Stimulated activated CD4-positive, alpha-beta T cell treated with anti-CD3 and anti-CD28 coated beads, Interleukin-12 subunit alpha, Interleukin-12 subunit beta, amount 100 ng/mL, for 48 hours (primary cell): Measurements from ENCODE around the gene PRKCH.

ENCODE experiments used
- DNase-seq, 3 donors: peaks; one replicate each; pipeline ENCODE4 v3.0.0-alpha.2; 2020; ENCODE audit warnings: low read depth in 2 of 3, low spot score in 1 of 3

PRKCH gene

DNA sequence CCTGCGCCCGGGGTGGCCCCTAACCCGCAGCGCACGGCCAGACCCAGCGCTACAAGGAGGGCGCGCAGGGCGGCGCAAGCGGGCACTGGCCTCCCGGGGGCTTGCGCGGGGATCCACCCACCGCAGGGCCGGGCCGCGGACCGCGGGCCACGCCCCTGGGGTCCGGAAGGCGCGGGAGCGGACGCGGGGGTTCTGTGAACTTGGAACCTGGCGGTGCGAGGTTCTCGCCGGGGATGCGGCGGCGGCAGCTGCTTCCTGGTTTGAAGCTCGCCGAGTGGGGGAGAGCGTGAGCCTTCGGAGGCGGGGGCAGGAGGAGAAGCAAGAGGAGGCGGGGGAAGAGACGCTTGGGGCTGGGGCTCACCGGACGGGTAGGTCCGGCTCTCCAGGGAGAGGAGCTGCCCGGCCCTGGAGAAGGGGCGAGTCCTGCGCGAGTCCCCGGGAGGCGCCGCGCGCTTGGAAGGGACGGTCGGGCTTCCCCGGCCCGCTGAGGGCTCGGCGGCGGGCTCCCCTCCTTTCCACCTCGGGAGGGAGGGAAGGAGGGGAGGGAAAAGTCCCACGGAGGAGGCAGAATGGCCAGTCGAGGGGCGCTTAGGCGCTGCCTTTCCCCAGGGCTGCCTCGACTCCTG, at the start of gene PRKCH:
PRKCH (plus strand) TSS at position 195 of the 626 bp plus-strand sequence. CDS start 523 bp downstream, outside the sequence.
- DNase-seq, result peak in 2 of 3 donors; percentile 62 to 76

DNA sequence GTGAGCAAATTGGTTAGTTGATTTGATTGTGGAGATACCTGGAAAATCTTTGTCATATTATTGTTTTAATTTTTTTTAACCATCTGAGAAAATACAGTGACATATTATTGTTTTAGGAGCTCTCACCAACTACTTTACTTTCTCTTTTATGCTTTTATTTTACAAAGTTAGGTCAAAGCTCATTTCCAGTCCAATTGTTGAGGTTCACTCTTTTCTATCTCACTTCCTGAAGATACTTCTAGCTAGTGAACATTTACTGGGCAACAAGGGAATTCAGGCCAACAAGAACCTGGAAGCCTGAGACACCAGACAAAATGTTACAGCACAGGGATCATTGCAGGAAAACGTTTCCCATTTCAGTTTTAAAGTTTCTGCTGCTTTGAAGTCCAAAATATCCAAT, 44.1 kb upstream of the PRKCH start:
- no peak for DNase-seq

DNA sequence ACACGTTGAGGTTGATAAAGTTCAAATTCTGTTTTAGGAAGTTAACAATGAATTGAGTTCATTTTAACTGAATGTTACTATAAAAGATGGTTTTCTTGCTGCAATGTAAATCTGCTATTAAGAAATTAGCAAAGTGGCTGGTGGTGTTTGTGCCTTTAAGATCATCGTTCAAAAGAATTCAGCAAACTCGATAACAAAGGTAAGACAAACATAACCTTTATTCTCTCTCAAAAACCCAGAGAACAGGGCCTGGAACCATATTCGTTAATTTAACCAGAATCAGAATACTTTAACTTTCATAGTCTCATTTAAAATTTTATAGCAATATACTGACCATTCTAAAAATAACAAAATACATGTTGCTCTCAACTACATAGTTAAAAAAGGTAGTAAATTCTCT, 43.6 kb upstream of the PRKCH start:
- DNase-seq, result no peak

DNA sequence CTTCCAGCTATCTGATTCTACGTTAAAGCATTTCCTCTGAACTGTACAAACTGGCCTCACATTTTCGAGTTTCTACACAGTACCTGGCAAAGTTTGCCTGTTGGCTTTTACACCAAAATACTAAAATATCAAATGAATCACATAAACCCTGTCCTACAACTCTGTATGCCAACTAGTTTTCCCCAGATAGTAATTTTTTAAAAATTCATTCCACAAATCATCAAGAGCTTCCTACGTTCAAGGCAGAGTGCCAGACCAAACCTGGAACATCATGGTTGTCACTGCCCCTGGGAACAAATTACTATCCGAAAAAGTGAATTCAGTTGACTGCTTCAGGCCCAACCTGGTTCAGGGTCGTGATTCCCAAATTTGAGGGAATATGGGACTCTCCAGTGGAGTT, 42.3 kb upstream of the PRKCH start:
- no peak for DNase-seq

DNA sequence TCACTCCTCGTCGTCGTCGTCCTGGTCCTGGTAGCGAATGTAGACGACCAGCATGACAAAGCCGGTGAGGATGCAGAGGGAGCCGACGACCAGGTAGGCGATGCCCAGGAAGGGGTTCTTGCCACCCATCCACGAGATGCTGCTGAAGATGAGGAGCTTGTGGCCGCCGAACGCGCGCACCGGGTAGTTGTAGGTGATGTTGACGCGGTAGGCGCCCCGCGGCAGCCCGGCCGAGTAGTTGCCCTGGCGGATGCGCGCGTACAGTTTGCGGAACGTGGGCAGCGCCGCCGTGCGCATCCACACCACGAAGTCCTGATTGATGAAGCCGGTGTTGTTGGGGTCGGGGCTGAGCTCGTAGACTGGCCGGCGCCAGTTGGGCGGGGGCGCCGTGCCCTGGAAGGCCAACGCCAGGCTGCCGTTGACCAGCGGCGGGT, 41.3 kb upstream of the PRKCH start:
- peak in 2 of 3 donors; percentile 25 to 26 for DNase-seq

DNA sequence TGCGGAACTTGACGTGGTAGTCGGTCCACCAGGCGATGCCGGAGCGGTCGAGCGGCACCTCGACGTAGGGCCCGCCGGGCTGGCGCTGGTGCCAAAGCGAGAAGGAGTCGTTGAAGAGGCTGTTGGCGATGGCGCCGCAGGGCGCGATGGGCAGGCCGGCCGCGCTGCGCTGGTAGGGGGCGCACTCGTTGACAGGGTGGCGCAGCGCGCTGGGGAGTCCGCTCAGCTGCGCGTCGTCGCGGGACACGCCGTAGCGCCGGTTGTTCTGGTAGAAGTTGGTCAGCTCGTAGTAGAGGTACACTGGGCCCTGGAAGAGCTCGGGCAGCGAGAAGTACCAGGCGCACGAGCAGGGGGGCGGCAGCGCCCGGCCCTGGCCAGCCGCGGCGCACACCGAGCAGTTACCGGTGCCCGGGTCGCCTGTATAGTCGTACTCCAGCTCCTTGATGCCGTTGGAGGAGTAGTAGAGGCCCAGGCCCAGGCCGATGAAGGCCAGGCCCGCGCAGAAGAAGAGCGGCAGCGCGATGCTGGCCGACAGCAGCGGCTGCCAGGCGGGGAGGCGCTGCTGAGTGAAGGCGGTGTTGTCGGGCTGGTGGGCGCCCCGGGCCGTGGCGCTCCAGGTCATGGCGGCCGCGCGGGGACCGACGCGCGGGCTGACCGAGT, 40.7 kb upstream of the PRKCH start:
- peak; percentile 54 to 75 (median 63) for DNase-seq

DNA sequence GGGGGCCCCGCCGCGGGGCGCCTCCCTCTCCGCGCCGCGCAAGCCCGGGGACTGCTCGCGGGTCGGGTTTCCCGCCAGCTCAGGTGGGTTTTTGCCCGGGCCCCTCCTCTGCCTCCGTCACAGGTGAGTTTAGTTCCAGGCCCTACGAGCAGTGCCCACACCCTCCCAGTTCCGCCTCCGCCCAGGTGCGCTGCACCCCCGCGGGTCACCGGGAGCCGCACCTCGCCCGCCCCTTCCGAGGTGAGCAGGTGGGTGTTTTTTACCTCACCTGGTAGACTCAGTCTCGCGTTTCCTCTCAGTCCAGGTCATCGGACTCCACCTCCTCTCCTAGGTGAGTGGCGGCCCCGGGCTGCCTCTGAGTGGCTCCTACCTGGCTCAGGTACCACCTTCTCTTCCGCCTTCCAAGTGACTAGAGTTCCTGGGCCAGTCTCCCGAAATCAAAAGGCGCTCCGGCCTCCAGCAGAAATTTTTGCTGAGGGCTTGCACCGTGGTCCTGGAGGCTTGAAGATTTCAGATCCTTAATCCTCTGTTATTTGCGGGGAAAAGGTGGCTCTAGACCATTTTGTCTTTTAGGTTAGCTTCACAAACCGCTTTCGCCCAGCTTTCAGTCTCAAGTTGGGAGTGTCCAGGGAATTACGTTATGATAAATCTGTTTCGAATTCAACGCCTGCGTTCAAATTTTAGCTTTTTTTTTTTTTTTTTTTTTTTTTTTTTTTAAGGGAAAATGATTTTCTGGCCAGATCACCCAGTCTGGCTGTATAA, 40.0 kb upstream of the PRKCH start, which contains the start of gene TMEM30B:
TMEM30B (minus strand) TSS at position 153 of the 762 bp plus-strand sequence. CDS start 191 bp downstream, outside the sequence.
- DNase-seq, result no peak

DNA sequence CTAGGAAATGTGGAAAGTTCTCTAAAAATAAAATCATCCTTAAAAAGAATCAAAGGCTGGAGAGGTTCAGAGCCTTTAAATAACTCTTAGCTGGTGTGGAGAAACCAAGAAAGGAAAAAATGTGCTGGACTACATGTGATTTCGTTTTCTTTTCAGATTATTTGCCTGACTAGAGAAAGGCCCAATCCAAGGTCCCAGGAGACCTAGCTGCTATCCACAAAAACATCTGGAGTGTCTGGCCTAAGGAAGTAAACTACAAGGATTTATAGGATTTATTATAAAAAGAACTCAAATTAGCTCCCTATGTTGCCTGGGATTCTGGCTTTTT, 39.5 kb upstream of the PRKCH start:
- DNase-seq, result no peak

DNA sequence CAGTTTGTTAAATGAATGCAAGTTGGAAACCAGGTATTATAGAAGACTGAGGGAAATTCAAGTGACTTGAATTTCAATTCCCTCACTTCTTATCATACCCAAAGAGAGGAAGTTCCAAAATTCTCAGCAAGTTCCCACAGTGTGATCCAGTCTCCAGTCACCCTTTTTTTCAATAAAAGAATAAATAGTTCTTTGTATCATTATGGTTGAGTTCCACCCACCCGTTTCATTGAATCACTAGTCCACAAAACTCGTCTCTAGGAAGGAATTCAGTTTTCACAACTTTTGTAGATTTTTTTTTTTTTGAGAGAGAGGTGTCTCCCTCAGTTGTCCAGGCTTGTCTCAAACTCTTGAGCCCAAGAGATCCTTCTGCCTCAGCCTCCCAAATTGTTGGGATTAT, 38.6 kb upstream of the PRKCH start:
- DNase-seq, result no peak

DNA sequence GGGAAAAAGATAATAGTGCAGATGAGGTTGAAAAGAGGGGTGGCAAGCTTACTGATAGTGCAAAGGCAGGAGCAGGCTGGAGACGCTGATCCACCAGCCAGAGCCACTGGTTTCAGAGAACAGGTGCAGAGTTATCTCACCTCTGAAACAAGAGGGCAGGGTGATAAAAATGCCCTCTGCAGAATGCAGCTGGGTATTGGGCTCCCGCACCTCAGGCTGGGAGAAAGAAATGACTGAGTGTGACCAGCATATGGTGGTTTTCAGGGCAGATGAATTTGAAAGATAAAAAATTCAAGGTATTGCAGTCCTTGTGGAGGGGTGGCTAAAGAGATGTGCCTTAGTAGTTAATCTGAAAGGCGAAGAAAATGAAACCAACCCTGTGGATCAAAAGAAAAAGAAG, 37.4 kb upstream of the PRKCH start:
- DNase-seq, result no peak

DNA sequence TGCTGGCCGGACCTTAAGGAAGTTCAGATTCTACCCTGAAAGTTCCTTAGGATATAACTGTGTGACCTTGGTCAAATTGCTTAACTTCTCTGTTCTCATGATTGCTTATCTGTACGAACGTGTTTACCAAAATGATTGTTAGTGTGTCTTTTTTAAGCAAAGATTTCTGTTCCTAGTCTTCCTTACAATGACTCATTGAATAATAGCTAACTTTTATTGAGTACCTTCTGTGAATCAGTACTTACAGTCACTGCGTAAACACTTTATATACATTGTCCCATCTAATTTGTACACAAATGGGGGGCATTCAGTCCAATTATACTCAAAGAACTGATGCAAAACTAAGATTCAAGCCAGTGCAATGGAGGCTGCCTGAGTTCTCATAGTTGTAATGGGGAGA, 36.0 kb upstream of the PRKCH start:
- no peak for DNase-seq

DNA sequence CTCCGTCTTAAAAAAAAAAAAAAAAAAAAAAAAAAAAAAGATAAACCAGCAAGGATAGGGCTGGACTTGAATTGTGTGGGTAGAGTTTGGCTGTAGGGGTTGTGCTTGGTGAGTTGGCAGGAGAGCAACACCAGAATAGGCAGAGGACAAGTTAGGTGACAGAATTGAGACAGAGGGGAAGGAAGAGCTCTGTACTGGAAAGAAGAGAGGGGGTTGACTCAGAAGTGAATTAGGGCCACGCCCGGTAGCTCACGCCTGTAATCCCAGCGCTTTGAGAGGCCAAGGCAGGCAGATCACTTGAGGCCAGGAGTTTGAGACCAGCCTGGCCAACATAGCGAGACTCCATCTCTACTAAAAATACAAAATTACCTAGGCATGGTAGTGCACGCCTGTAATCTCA, 34.2 kb upstream of the PRKCH start:
- DNase-seq, result no peak

DNA sequence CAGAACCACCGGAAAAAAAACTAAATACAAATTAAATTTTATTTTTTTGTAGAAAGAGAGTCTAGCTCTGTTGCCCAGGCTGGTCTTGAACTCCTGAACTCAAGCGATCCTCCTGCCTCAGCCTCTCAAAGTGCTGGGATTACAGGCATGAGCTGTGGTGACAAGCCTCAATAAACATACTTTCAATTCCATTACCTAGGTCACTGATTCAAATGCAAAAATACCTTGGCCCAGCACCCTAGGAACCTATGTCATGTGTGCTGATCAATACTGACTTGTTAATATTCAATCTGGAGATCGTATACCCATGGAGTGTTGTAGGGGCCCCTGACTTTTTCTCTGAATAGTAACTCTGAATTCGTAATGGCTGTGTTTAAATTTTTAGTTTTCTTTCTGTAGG, 33.2 kb upstream of the PRKCH start:
- DNase-seq, result no peak

DNA sequence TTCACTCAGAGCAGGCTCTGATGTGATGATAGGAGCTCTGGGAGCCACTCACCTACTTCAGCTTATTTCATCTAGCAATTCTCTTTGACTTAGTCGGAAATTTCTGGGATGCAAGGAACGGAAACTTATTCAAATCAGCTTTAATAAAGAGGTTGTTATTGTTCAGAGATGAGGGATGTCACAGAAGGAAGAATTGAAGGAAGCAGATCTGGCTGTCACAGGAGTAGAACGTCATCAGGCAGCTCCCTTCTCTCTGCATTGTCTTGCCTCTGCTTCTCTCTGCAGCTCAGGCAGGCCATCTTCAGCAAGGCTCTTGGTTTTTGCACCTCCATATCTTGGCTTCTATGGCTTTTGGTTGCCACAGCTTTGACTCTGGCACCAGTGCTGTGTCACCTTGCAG, 32.7 kb upstream of the PRKCH start:
- no peak for DNase-seq

DNA sequence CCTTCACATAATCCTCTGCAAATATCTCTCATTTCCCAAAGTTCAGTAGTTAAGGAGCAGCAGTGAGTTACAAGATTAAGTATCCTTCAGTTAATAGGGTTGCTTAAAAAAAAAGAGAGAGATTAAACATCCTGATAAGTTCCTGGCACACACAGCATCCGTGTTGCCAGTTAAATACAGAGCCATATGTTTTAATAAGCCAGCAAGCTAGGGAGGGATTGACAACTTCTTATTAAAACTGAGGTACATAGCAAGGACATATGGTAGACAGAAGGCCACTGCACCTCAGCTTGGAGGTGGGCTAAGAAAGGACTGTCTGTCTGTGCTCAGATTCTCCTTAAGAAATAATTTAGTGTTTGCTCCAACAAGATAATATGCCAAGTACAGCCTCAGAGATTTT, 30.7 kb upstream of the PRKCH start:
- no peak for DNase-seq

DNA sequence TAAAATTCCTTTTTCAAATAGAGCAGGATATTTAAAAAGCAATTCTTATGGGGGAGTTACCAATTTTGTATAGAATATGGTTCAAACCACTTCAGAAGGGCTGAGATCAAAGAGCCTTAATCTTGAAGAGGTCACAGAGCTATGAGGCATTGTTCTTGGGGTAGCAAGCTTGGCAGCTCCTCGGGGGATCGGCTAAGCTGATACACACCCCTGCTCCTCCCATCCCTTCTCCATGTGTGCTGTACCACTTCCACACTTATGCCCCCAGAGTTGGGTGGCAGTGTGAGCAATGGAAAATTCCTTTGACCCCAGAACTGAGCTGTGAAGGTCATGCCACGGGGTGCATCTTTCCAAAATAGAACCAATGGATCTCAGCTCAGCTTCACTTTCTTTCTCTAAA, 25.2 kb upstream of the PRKCH start:
- DNase-seq, result no peak

DNA sequence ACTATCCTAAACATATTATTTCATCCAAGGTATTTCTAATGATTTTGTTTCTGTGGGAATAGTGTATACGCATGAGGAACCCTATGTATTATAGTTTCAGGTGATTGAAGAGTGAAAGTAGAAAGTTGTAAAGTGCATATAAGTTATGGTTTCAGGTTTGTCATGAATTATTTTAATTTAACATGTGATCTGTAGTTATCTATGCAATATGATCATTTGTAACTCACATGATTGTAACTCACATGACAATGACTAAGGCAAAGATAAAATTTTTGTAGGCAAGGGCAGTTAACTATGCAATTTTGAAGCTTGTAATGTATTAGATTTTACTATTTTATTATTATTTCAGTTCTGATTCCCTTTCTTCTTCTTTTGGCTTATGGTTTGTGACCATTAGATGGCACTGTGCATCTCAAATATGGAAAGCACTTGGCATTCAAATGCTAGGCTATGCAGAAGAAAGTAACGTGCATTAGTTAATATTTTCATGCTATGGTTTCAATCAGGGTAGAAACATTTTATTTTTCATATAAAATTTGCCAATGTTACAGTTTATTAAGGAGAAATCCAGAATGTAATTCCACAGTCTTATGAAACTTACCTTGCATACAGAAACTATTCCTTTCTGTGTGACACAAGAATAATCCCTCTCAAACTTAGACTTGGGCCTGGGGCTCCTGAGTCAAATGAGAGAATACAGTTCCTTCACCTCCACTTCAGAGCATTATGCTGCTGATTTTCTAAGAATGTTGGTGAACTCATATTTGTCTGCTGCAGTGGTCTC, 24.5 kb upstream of the PRKCH start:
- DNase-seq, result peak in 1 of 3 donors; percentile 53

DNA sequence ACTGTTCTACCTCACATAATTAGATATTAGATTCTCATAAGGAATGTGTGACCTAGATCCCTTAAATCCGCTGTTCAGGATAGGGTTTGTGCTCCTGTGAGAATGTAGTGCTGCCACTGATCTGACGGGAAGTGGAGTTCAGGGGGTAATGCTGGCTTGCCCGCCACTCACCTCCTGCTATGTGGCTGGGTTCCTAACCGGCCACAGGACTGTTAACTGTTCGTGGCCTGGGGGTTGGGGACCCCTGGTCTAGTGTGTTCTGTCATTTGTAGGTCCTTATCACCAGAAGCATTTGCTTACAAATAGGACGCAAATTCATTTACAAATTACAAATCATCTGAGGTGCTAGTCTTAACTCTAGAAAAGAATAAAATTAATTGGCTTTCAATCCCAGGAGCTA, 23.8 kb upstream of the PRKCH start:
- DNase-seq, result no peak

DNA sequence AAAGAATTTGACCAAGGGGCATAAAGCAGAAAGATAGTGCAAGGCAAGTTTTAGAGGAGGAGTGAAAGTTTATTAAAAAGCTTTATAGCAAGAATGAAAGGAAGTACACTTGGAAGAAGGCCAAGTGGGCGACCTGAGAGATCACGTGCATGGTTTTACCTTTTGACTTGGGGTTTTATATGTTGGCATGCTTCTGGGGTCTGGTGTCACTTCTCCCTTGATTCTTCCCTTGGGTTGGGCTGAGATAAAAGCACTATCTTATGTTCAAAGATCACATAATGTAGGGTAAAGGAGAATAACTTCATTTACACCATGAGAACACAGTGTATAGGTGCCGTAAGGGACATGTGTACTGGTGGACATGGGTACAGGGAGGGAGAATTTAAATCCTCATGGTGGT, 22.6 kb upstream of the PRKCH start:
- no peak for DNase-seq

DNA sequence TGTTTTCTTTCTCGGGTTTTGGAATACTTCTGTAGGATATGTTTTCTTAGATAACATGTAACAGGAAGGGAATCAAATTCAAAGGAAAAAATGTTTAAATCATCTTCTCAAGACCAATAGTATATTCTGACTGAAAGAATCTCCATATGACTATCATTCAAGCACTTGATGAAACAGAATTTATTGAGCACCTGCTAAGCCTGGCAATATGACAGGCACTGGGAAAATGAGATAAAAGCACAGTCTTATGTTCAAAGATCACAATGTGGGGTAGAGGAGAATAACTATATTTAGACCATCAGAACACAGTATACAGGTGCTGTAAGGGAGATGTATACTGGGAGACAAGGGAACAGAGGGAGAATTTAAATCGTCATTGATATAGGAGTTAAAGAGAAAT, 21.2 kb upstream of the PRKCH start:
- no peak for DNase-seq

DNA sequence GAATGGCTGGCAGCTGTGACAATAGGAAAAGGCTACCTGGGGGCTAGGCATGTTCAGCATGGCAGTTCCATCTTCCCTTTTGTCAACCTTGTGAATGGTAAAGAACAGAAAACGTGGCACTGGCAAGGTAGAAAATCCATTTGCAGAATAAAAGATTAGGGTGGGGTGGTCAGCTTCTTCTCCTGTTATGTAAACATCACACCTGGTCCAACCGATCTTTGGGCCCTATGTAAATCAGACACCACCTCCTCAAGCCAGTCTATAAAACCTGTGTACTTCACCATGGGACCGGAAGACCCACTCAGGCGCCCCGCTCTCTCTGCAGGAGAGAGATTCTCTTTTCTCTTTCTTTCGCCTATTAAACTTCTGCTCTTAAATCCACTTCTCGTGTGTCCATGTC, 20.6 kb upstream of the PRKCH start:
- no peak for DNase-seq

DNA sequence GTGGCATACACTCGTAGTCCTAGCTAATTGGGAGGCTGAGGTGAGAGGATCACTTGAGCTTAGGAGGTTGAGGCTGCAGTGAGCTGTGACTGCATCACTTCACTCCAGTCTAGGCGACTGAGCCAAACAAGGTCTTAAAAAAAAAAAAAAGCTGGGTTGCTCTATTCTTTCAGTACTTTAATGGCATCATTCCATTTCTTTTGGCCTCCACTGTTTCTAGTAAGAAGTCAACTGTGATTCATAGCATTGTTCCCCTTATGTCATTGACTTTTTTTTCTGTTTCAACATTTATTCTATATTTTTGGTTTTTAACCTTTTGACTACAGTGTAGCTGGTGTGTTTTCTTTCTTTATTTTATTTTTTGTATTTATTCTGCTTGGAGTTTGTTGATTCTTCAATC, 16.7 kb upstream of the PRKCH start:
- no peak for DNase-seq
